Kidney capillary endothelial cell (primary cell): ENCODE measurements around the gene OTULIN.

Experiments
- DNase-seq: peaks from one replicate; pipeline ENCODE4 v3.0.0-alpha.2; 2018; ENCODE audit warnings: low spot score

OTULIN gene

GRCh38 chr5:14741801-14742440 is 77.4 kb downstream of the OTULIN start:
- DNase-seq = no peak

- no peak for DNase-seq
Measured at GRCh38 chr5:14742498-14742897, 78.0 kb downstream of the OTULIN start.

- peak; percentile 60 for DNase-seq
Measured at GRCh38 chr5:14743601-14744295, 79.2 kb downstream of the OTULIN start.

DNA sequence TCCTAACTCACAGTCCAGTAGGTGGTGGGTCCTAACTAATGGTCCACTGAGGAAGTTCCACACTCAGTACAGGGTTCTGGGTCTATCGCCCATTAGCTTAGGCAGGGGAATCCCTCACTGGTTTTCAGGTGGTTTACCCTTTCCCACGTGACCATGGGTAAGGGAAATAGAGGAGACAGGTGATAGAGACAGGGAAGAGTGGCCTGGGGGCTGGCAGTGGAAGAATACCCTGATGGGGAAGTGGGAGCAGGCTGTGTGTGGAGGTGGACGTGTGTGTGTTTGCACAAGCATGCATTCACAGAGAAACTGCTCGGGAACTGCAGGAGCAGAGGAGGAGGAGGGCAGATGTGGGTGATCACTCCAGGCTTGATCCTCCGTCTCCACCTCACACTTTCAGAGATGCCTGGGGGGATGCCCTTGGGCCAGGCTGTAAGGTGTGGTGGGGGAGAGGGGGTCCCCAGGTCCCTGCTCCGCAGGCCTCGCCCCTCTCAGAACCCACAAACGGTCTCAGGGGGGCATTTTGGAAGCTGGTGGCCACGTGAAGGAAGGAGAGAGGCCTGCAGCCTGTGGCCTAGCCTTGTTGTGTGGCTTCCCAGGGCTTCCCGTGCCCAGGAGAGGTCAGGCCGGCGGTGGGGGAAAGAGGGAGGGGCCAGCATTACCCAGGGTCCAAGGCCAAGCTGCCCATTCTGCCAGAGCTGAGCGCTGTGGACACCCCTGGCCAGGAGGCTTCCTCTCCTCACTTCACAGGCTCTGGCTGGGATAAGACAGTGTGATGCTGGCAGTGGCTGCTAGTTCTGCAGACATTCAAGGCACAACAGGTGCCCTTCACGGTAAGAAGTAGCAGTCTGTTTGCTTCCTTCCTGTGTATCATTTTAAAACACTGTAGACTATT is 80.0 kb downstream of the OTULIN start:
- DNase-seq = no peak

DNA sequence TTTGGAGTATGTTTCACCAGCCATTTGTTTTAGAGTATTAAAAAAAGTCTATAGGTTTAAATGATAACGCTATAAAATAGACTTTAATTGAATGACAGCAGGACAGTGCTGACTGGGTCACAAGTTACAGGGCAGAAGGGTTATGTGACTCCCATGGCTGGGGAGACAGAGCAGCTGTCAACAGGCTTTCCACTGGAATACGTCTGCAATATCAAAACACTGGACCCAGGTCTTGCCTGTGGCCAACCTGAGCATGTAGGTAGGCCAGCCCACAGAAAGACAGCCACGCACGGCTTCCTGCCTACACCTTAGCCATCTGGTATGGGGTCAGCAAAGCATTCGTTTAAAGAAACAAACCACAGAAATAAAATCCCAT is 80.7 kb downstream of the OTULIN start:
- no peak for DNase-seq

DNA sequence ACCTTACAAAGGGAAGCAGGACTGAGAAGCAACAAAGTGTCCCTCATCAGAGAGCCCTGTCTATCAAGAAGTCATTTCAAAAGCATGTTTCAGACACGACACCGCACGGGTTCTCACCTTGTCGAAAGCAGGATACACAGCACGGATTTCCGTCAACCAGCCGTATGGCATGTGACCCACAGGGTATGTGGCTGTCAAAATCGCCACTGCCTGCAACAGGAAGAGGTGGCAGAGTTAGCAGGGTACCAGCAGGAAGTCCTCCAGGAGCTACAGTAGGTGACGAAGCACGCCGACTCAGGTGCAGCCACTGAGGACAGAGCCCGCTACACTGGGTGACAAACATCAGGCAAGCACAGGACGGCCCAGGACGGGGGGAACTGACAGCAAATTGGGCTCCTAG is 81.2 kb downstream of the OTULIN start:
- no peak for DNase-seq

DNA sequence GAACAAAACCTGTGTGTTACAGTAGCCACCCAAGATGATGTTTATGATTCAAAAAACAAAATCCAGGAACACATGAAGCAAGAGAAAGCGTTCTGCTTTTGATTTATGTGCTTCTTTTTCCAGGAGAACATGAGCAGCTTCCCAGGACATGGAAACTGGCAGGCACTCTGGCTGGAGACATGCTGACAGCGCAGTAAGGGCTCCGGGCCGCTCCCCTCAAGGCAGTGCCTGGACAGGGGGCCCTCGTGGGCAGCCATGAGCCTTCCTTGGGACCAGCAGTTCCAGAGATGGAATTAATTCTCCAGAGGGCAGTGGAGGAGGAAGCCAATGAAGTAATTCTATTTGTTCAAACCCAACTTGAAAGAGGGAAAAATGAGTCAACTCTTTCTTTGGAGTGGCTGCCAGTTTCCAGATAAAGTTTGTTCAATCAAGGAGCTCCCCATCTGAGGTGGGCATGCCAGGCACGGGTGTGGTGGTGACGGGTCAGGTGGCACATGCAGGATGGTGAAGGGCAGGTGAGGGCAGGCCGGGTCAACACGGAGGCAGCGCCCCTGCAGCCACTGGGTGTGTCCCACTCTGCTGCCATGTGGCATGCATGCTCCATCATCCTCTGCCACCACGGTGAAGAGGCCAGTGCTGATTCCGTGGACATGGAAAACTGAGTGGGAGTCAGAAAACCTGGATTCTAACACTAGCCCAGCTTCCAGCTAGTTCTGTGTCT is 83.8 kb downstream of the OTULIN start:
- no peak for DNase-seq
